HG03175 (cell line): Measurements from ENCODE around the gene DHX57.
"Not testable (repeated sequence)": the region's sequence is repeated elsewhere in the genome, so short reads cannot be mapped to it uniquely, and the experiment has no call there.

Experiments
- ATAC-seq: cut with Tn5 transposase; IDR thresholded peaks from one replicate; pipeline ENCODE4 v1.9.1; 2021; ENCODE audit warnings: mild to moderate bottlenecking, moderate library complexity; ENCODE audit not compliant: unreplicated experiment

The DHX57 gene

DNA sequence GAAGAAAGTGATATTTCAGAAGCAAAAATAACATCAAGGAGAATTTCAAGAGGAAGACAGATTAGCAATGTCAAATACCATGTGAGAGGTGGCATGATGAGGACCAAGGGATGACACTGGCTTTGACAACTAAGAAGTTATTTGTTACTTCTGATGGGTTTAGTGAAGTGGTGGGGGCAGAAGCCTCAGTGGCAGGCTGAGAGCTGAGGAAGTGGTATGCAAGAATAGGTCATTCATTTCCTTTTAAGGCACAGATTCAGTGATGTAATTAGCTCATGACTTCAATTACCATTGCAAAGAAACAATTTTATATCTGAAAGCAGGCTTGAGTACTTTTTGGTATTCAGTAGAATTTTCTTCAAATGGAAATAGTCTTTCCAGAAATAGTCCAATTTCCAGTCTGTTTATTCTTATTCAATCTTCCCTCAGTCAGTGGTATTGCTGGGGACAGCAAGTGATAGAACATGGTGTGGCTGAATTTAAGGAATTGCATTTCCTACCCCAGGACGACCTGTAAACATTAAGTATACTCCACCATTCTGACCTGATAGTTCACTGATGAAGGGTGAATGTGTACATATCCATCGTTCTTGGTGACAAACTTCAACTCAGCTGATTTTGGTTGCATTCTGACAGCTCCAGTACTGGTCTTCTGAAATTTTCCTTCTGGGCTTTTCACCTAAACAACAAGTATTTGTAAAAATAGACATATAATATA, 69.6 kb downstream of the DHX57 start:
- no peak for ATAC-seq

DNA sequence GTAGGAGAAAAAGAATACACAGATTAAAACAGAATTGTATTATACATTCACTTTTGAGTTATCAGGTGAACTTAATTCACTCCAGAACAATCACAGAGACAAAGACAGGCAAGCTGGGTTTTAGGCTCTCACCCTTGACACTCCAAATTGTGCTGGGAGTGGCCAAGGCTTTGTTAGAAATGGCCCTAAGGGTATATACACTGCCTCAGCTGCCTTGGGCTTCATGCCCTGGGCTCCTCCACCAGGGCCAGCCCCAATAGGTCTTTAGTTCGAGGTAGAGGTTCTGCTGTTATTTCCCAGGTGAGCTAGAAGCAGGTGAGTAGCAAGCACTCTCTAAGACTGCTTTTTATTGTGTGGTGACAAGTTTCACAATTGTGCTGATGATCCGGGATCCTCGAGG, 77.8 kb downstream of the DHX57 start:
- ATAC-seq = no peak

DNA sequence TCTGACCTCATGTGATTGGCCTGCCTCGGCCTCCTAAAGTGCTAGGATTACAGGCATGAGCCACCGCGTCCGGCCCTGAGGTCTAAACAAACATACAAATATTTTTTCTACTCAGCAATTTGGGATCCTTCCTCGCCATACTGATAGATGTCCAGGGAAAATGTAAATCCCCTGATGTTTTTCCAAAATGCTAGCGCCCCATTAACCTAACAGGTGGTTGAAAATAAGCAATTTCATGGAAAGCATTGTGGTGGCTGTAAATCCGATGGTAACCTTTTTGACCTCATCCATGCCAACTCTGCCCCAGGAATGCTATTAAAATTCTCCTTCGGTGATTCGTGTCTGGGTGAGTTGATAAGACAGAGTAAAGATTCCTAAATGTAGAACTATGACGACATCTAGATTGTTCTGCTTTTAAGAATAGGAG, 78.5 kb downstream of the DHX57 start:
- ATAC-seq = no peak

DNA sequence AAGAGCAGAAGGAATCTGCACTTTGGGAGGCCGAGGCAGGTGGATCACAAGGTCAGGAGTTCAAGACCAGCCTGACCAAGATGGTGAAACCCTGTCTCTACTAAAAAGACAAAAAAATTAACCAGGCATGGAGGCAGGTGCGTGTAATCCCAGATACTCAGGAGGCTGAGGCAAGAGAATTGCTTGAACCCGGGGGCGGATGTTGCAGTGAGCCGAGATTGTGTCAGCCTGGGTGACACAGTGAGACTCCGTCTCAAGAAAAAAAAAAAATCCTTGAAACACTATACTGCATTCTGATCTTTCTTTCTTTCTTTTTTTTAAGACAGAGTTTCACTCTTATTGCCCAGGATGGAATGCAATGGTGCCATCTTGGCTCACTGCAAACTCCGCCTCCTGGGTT, 80.7 kb downstream of the DHX57 start:
- ATAC-seq = not testable (repeated sequence)

DNA sequence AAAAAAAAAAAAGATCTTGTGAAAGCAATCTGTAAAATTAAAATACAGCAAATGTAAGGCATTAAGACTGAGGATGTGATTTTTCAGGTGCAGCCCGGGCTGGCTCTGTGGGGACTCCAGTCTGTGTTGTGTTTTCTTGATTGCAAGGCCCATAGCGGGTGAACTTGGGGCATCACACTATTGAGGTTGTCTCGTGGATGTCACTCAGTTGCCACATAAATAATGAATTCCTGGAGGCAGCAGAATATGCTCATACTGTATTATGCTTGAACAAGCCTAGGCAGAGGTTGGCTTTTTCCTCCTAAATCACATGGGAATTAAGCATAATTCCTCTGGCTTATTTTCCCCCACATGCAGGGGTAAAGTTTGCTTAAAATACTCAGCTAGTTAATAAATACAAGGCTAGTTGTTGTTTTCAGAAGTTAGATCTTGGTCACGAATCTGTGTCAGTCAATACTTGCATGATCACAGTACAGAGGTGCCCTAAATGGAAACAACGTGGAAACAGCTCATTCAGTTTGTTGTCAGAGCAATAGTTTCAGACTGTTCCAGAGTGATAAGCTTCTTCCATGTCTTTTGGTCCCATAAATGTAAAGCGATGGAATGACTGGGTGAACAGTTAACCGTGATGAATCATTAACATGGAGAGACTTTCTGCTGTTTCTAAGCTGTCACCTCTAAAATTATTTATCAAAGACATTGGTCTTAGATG, 81.3 kb downstream of the DHX57 start:
- ATAC-seq = no peak

DNA sequence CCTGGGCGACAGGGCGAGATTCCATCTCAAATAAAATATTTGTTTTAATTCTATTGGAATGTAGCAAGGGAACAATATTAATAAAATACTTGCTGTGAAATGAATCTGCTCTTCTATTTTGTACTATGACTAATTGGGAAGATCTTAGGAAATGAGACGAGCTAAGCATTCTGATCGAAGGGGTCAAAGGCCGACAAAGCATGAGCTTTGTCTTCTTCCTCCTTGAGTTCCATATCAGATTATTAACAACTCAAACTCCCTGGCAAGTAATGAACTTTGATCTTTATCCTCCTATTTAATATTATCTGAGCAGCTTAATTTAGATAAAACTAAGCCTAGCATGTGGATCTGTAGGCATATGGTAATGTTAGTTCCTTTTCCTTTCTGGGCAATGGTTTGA, 82.2 kb downstream of the DHX57 start:
- no peak for ATAC-seq

DNA sequence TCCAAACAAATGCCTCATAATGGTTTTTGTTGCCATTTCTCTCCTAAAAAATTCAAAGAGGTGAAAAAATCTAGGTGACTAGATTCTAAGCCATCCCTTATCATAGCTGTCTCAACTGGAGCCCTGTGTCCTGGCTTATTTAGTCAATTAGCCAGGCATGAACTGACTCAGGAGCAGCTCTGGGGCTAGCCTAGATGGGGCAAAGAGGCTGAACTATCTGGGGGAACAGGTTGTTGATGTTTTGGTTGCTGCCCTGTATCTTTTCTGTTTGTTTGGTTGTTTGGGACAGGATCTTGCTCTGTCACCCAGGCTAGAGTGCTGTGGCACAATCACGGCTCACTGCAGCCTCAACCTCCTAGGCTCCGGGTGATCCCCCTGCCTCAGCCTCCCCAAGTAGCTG, 83.0 kb downstream of the DHX57 start:
- no peak for ATAC-seq

DNA sequence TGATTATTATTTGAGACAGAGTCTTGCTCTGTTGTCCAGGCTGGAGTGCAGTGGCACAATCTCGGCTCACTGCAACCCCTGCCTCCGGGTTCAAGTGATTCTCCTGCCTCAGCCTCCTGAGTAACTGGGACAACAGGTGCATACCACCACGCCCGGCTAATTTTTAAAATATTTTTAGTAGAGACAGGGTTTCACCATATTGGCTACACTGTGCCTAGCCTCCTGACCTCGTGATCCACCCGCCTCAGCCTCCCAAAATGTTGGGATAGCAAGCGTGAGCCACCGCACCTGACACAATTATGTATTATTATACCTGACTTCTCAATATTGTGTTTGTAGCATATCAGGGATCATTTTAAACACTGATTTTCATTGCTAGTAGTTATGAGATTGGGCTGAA, 83.4 kb downstream of the DHX57 start:
- not testable (repeated sequence) for ATAC-seq

DNA sequence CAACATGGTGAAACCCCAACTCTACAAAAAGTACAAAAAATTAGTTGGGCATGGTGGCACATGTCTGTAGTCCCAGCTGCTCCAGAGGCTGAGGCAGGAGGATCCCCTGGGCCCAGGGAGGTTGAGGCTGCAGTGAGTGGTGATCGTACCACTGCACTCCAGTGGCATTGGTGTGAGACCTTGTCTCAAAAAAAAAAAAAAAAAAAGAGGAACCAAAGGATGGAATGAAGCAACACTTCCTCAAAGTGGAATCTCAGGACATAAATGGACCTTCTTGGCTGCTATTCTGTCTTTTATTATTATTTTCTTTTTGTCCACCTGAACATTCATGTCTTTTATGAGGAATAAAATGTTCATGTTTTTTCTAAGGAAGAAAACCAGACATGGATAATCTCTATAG, 84.0 kb downstream of the DHX57 start:
- ATAC-seq = no peak

DNA sequence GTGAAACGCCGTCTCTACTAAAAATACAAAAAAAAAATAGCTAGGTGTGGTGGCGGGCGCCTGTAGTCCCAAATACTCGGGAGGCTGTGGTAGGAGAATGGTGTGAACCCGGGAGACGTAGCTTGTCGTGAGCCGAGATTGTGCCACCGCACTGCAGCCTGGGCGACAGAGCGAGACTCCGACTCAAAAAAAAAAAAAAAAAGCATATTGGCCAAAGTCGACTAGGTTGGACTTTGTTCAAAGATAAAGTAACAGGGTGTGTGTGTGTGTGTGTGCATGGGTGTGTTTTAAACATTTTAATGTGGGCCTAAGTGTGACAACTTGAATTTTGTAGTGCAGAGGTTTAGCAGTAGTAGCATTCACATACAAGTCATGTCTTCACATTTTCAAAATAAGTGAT, 86.0 kb downstream of the DHX57 start:
- no peak for ATAC-seq

DNA sequence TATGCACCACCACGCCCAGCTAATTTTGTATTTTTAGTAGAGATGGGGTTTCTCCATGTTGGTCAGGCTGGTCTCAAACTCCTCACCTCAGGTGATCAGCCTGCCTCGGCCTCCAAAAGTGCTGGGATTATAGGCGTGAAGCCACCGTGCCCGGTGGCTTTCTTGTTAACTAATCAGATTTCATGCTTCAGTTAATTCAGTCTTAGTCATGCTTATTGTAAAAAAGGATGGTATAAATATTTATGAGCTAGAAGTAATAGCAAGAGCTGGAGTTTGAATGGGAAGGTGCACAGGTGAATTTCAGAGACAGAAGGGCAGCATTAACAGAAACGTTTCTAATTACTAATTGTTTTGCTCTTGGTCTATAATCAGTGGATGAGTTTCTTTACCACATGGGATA, 87.4 kb downstream of the DHX57 start:
- ATAC-seq = no peak

DNA sequence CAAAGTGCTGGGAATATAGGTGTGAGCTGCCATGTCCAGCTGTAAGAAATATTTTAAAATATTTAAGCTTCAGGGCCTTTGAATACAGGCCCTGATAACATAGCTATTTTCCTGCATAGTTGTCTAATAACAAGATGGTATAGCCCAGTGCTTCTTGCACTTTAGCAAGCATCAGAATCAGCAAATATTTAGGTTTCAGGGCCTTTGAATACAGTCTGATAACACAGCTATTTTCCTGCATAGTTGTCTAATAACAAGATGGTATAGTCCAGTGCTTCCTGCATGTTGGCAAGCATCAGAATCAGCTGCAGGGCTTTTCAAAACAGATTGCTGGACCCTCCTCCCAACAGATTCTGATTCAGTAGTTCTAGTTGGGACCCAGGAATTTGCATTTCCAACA, 92.1 kb downstream of the DHX57 start:
- no peak for ATAC-seq

DNA sequence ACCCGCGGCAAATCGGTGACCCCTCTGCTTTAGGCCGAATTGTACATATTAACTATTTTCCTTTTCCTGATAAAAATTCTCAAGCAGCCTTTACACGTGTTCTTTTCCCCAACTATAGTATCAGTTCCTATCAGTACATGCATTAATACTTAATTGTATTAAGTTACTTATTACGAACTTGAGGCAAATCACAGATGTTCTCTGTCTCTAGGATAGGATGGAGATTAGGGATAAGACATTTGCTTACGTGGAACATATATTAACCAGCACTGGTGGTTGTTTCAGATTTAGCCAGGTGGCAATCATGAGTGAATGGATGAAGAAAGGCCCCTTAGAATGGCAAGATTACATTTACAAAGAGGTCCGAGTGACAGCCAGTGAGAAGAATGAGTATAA, 97.0 kb downstream of the DHX57 start:
- no peak for ATAC-seq

DNA sequence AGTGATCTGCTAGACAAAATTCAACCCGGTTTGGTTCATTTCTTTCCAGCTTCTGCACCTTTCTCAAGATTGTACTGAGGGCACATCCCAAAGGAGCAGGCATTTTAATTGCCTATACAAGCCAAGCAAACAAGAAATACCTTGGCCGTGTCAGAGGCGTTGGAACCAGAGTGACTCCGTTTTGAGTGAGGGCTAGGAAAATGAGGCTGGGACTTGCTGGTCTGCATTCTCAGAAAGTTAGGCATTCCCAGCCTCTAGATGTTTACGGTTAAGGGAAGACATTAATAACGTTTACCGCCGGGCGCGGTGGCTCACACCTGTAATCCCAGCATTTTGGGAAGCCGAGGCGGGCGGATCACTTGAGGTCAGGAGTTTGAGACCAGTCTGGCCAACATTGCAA, 99.2 kb downstream of the DHX57 start:
- no peak for ATAC-seq

DNA sequence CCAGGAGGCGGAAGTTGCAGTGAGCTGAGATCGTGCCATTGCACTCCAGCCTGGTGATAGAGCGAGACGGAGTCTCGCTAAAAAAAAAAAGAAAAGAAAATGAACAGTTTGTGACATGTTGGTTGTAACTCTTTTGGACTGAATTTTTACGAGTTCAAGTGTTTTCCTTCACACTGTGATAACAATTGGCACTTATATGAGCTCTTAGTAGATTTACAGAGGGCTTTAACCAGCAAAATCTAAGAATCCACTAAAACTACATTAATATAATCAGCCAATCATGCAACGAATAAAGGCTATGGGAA, 99.9 kb downstream of the DHX57 start:
- no peak for ATAC-seq

DNA sequence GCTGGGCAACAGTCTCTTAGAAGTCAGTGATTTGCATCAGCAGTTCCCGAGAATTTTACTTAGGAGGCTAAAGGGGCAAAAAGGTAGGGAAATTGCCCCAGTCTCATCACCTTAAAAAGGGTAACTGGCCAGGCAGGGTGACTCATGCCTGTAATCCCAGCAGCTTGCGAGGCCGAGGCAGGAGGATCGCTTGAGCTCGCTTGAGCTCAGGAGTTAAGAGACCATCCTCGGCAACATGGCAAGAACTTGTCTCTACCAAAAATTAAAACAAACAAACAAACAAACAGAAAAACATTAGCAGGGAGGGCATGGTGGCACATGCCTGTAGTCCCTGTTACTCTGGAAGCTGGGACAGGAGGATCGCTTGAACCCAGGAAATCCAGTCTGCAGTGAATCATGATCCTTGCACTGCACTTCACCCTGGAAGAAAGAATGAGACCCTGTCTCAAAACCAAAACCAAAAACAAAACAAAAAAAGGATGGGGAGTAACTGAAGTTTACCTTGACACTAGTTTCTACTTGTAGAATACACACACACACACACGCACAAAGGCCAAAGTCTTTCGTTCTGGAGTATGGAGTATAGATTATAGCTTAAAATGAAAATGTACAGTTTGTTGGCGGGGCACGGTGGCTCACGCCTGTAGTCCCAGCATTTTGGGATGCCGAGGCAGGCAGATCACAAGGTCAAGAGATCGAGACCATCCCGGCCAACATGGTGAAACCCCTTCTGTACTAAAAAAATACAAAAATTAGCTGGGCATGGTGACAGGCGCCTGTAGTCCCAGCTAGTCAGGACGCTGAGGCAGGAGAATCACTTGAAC, 100.4 kb downstream of the DHX57 start:
- ATAC-seq = no peak

DNA sequence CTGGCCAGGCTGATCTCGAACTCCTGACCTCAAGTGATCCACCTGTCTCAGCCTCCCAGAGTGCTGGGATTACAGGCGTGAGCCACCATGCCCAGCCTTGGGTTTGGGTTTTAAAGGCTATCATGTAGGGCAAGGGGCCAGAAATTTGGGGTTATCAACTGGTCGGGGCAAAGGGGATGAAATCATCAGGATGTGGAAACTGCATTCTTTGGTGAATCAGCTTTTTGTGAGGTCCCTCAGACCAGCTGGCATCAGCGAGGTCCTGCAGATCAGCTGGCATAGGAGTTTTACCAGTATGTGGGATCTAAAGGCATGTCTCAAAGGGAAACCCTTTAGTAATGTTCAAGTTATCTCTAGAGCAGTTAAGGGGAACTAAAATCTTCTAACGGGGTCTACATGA, 104.1 kb downstream of the DHX57 start:
- ATAC-seq = no peak

DNA sequence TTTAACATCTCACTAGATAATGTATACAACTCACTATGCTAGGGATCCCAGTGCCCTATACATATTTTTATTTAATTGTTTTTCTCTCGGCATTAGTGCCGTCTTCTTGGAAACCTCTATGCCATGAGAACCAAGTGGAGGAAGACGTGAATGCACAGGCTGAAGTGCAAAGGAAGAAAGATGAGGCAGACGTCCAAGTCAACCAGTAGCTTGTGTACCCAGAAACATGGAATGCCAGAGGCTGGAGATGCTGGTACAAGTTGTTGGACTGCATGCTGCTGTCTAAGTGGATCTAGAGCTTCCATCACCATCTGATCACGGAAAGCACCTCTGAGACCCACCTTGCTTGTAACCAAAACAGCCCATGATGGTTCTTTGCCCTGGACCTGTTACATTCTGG, 110.2 kb downstream of the DHX57 start:
- no peak for ATAC-seq

DNA sequence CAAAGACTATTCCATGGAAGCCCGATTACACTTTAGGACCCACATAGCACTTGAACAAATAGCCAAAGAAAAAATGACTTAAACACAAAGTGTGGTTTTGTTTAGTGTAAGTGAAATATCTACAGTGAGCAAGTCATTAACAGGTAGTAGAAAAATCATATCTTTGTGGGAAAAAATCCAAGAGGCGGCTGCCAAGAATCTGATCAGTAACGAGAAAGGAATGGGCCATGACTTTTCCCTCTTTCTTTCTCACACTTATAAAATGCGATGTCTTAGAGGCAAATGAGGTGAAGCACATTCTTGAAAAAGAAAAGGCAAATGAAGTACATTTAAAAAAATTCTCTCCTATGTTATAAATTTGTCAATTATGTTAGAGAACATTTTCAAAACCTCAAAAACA, 110.6 kb downstream of the DHX57 start:
- ATAC-seq = no peak

DNA sequence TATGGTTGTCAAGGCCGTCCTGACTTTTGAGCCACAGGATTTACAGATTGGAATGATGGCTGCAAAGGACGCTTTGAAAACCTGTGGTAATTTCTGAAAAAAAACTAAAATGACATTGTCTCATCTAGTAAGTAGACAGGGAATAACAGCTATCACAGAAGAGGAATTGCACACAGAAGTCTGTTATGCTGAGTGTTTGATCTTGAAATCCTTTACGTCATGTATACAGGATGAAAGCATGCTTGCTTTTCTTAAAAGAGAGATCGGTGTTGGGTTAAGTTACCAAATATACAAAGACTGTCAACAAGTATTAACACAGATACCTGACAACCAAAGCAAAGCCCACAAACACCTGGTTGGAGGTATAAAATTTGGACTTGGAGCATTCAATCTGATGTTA, 112.0 kb downstream of the DHX57 start:
- no peak for ATAC-seq

DNA sequence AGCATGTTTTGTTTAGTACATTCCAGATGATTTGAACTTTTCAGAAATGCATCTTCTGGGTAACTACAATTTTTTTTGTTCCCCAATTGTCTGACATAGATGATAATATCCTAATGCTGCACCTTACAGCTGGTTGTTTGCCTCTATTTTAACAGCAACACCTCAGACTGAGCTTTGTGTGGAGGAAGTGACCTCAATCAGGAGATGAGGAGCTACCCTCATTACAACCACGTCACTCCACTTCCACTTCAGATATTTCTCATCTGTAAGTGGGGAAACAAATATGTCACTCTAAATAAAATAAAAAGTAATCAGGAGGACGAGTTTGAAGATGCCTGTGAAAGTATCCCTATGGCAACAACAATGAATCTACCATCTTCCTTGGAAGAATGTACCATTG, 112.5 kb downstream of the DHX57 start:
- ATAC-seq = no peak

DNA sequence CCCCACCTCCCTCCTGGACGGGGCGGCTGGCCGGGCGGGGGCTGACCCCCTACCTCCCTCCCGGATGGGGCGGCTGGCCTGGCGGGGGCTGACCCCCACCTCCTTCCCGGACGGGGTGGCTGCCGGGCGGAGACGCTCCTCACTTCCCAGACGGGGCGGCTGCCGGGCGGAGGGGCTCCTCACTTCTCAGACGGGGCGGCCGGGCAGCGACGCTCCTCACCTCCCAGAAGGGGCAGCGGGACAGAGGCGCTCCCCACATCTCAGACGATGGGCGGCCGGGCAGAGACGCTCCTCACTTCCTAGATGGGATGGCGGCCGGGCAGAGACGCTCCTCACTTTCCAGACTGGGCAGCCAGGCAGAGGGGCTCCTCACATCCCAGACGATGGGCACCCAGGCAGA, 119.8 kb downstream of the DHX57 start:
- ATAC-seq = not testable (repeated sequence)
